Measurements from ENCODE around the gene DPM2.

DPM2 gene

GRCh38 chr9:127898433-127899127 lies 39.1 kb downstream of the DPM2 start:
- DNase-seq (ENCODE audit: low read depth): peak; percentile 53

GRCh38 chr9:127897193-127897692 lies 40.4 kb downstream of the DPM2 start:
- DNase-seq (ENCODE audit: low read depth): peak; percentile 77

- DNase-seq (ENCODE audit: low read depth): no peak
Measured at GRCh38 chr9:127896395-127897192, 41.1 kb downstream of the DPM2 start.

- no peak for DNase-seq (ENCODE audit: low read depth)
Measured at GRCh38 chr9:127895811-127896210, 41.8 kb downstream of the DPM2 start.

- DNase-seq (ENCODE audit: low read depth): no peak
Measured at GRCh38 chr9:127893392-127893791, 44.3 kb downstream of the DPM2 start.

- no peak for DNase-seq (ENCODE audit: low read depth)
Measured at GRCh38 chr9:127892831-127893230, 44.8 kb downstream of the DPM2 start.

GRCh38 chr9:127890053-127890452 lies 47.6 kb downstream of the DPM2 start:
- DNase-seq (ENCODE audit: low read depth): no peak

GRCh38 chr9:127887792-127888191 lies 49.9 kb downstream of the DPM2 start:
- no peak for DNase-seq (ENCODE audit: low read depth)

GRCh38 chr9:127886401-127886972 lies 51.2 kb downstream of the DPM2 start:
- no peak for DNase-seq (ENCODE audit: low read depth)

- DNase-seq (ENCODE audit: low read depth): no peak
Measured at GRCh38 chr9:127885508-127886281, 52.0 kb downstream of the DPM2 start.
